ENCODE measurements around the gene LRCH3.
A peak's percentile ranks its signal among the peaks of the same experiment; 100 is the strongest.

The LRCH3 gene

GRCh38 chr3:197791113-197791891, at the start of gene LRCH3:
Gene LRCH3 (plus strand): TSS chr3:197791254. CDS start chr3:197791279, 25 bp downstream.
- H3K4me3 ChIP-seq (ENCODE audit: control insufficient read depth, low read depth, low read length): peak within 1 kb of the TSS; percentile 84
- peak; percentile 59 for DNase-seq (ENCODE audit: low read depth)
- no peak for TF ChIP-seq CTCF (conservative IDR thresholded peaks at IDR 0.05; ENCODE audit: control insufficient read depth, insufficient read depth, low read depth, low read length)

- no peak for DNase-seq (ENCODE audit: low read depth)
- H3K4me3 ChIP-seq (ENCODE audit: control insufficient read depth, low read depth, low read length): no peak overlapping the region
- no peak for TF ChIP-seq CTCF (conservative IDR thresholded peaks at IDR 0.05; ENCODE audit: control insufficient read depth, insufficient read depth, low read depth, low read length)
Measured at GRCh38 chr3:197742787-197743186, 48.3 kb upstream of the LRCH3 start.

GRCh38 chr3:197746209-197746608, 44.8 kb upstream of the LRCH3 start:
- H3K4me3 ChIP-seq (ENCODE audit: control insufficient read depth, low read depth, low read length): no peak overlapping the region
- no peak for TF ChIP-seq CTCF (conservative IDR thresholded peaks at IDR 0.05; ENCODE audit: control insufficient read depth, insufficient read depth, low read depth, low read length)

GRCh38 chr3:197746801-197747237, 44.2 kb upstream of the LRCH3 start:
- DNase-seq (ENCODE audit: low read depth): no peak
- H3K4me3 ChIP-seq (ENCODE audit: control insufficient read depth, low read depth, low read length): no peak overlapping the region
- no peak for TF ChIP-seq CTCF (conservative IDR thresholded peaks at IDR 0.05; ENCODE audit: control insufficient read depth, insufficient read depth, low read depth, low read length)

More at GRCh38 chr3:197746209-197746608, 44.8 kb upstream of the LRCH3 start:
- DNase-seq (ENCODE audit: low read depth): no peak

- no peak for TF ChIP-seq CTCF (conservative IDR thresholded peaks at IDR 0.05; ENCODE audit: control insufficient read depth, insufficient read depth, low read depth, low read length)
- DNase-seq (ENCODE audit: low read depth): peak; percentile 60
- peak overlapping the region; percentile 86 for H3K4me3 ChIP-seq (ENCODE audit: control insufficient read depth, low read depth, low read length)
Measured at GRCh38 chr3:197748597-197749314, 42.3 kb upstream of the LRCH3 start.

- DNase-seq (ENCODE audit: low read depth): peak; percentile 68
- peak overlapping the region; percentile 86 for H3K4me3 ChIP-seq (ENCODE audit: control insufficient read depth, low read depth, low read length)
- TF ChIP-seq CTCF (conservative IDR thresholded peaks at IDR 0.05; ENCODE audit: control insufficient read depth, insufficient read depth, low read depth, low read length): no peak
Measured at GRCh38 chr3:197749315-197749600, 41.8 kb upstream of the LRCH3 start.

Data from fibroblast of mammary gland (primary cell).